SK-N-MC (cell line): ENCODE data around the gene NLGN1.

ENCODE experiments used
- EZH2 ChIP-seq: fragments of 200-600 bp; sonication (generic); IDR thresholded peaks from one replicate; pipeline ENCODE4 v1.6.1; 2017; ENCODE audit warnings: antibody characterized with exemption
- FOXP2 ChIP-seq: optimal IDR thresholded peaks from 2 replicates; pipeline ENCODE3; 2011; ENCODE audit warnings: mild to moderate bottlenecking, moderate library complexity; ENCODE audit not compliant: insufficient read depth; ENCODE audit errors: extremely low read length, control extremely low read depth
- POLR2AphosphoS5 ChIP-seq: IDR thresholded peaks from 2 replicates; pipeline ENCODE4 v1.6.1; 2012; ENCODE audit warnings: mild to moderate bottlenecking, low read depth, low read length, borderline replicate concordance

DNA sequence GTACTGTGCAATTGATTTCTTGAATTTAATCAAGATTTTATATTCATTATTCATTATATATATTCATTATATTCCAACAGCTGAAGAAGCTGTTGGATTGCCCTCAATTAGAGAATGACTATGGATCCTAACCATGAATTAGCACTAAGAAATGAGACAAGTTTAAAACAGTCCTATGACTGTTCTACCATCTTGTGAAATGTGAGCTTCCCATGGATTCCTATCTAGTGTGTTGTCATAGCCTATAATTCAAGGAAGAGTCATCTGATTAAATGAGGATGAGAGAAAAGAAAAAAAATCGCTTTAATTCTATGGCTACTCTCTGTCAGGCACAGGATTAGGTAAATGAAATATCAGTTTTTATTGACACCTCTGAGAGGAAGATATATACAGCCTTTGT, 765.0 kb downstream of the NLGN1 start:
- TF ChIP-seq EZH2, result no peak
- TF ChIP-seq POLR2AphosphoS5, result no peak
- TF ChIP-seq FOXP2, result no peak
